A673 (cell line): ENCODE data around the gene FMNL1.

ENCODE experiments used
- EZH2 ChIP-seq: fragments of 200-600 bp; sonication (generic); IDR thresholded peaks from 2 replicates; pipeline ENCODE4 v1.6.1; 2017; ENCODE audit warnings: borderline replicate concordance, low read depth, mild to moderate bottlenecking, mixed read lengths, antibody characterized with exemption, low read length; ENCODE audit not compliant: poor library complexity, severe bottlenecking
- TF ChIP-seq, protein P1 (sequence below): fragments of 300-800, 200-600 bp; sonication (generic); conservative IDR thresholded peaks from 2 replicates; pipeline ENCODE4 v1.5.1; 2017; ENCODE audit warnings: low read depth, mild to moderate bottlenecking, antibody characterized with exemption, low read length, moderate library complexity, mixed read lengths

DNA sequence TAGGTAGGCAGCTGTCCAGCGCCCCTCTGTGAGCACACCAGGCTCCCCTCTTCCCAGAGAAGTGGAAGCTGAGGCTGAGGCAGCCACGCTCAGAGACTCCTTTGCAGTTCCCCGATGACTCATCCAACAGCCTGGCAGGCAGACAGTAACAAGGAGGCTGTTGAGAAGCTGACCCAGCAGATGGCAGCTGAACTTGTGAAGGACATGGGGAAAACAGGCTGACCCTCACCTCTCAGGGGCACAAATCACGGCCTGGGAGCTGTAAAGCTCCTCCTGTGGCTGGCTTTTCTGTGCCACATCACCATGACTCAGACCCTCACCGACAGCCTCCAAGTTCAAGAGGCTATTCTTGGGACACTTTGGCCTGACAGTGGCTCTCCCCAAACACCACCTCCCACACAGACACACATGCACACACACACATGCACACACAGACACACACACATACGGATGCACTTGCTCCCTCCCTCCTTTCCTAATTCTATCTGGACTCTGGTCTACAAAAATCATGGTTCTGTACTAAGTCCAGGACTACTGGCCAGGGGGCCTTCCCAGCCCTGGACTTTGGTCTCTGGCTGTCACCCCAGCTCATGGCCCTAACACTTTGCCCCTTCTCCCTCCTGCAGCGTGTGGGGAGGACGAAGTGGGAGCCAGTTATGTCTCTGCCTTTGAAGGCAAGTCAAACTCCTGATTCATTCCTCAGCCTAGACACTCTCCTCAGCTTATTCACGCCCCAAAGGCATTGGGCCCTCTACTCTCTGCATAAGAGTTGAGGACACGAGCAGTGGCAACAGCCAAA lies 71.9 kb downstream of the FMNL1 start:
- TF ChIP-seq, protein P1, sequence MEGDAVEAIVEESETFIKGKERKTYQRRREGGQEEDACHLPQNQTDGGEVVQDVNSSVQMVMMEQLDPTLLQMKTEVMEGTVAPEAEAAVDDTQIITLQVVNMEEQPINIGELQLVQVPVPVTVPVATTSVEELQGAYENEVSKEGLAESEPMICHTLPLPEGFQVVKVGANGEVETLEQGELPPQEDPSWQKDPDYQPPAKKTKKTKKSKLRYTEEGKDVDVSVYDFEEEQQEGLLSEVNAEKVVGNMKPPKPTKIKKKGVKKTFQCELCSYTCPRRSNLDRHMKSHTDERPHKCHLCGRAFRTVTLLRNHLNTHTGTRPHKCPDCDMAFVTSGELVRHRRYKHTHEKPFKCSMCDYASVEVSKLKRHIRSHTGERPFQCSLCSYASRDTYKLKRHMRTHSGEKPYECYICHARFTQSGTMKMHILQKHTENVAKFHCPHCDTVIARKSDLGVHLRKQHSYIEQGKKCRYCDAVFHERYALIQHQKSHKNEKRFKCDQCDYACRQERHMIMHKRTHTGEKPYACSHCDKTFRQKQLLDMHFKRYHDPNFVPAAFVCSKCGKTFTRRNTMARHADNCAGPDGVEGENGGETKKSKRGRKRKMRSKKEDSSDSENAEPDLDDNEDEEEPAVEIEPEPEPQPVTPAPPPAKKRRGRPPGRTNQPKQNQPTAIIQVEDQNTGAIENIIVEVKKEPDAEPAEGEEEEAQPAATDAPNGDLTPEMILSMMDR, result no peak
- no peak for TF ChIP-seq EZH2
